GM19468 (cell line): ENCODE data around the gene SUPT4H1.
"Not testable (repeated sequence)": the region's sequence is repeated elsewhere in the genome, so short reads cannot be mapped to it uniquely, and the experiment has no call there.

Experiments
- ATAC-seq: cut with Tn5 transposase; IDR thresholded peaks from one replicate; pipeline ENCODE4 v1.9.1; 2021; ENCODE audit warnings: mild to moderate bottlenecking, moderate library complexity, moderate number of reproducible peaks; ENCODE audit not compliant: unreplicated experiment; ENCODE audit errors: extremely low read depth

Gene SUPT4H1

DNA sequence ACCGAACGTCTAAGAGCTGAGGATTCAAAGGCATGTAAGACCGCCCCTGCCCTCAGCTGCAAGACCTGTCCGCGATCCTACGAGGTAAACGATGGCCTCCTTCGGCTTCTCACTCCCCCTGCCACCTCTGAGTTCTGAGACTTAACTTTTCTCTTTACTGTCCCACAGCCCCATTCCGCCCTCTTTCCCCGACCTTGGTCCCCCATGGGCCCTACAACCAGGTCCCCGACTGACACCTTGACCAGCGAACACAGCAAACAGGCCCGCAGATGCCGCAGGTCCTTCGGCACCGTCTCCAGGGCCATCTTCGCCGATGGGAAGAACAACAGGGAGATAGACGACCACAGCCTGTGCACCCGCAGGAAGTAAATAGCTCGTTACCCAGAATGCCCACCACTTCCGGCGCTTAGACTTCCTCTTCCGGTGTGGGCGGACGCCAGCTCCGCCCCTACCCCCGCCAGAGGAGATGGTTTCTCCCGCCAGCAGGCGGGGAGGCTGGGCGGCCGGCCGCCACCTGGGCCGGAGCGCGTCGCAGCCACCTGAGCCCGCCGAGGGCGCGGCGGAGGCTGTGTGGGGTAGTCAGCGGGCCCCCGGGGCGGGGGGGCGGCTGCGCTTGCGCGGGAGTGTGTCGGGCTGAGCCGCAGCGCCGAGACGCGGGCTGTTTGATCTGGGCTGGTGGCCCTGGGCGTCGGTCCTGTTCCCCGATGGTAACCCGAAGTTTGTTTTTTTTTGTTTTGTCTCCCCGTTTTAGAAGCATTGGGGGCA is at the start of gene SUPT4H1:
SUPT4H1 (minus strand) TSS at position 371 of the 765 bp plus-strand sequence; CDS start at position 305, 66 bp downstream.
- ATAC-seq: peak; percentile 80

DNA sequence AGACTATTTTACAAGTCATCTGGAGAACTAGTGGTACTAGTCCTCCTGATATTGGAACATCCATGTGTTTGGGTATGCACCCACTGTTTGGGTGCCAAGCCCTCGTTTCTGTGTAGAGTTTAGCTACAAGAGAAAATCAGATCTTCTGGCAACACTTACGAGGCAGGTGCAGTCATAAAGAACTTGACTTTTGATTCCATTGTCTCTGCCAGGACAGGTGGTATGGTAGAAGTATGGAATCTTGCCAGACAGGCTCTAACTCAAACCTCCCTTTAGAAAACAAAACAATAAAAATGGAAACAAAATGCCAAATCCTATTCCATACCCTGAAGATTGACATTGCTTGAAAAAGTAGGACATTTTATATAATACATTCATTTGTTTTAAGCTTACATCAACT is 49.3 kb upstream of the SUPT4H1 start:
- no peak for ATAC-seq

DNA sequence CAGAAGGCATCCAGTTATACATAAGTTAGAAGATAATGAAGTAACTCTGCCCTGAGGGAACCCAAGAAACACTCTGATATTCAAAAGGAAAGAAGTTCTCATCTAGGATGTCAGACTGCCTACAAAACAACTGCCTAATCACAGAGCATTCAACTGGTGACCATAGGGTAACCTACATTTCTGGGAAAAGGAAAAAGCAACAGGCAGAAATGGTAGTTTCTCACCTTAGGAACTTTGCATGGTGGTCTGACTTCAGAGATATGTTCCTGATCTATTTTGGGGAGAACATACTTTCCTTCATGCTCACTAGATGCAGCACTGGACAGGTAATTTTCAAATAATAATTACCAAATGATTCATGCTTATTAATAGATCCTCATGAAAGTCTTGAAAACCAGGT is 48.8 kb upstream of the SUPT4H1 start:
- no peak for ATAC-seq

DNA sequence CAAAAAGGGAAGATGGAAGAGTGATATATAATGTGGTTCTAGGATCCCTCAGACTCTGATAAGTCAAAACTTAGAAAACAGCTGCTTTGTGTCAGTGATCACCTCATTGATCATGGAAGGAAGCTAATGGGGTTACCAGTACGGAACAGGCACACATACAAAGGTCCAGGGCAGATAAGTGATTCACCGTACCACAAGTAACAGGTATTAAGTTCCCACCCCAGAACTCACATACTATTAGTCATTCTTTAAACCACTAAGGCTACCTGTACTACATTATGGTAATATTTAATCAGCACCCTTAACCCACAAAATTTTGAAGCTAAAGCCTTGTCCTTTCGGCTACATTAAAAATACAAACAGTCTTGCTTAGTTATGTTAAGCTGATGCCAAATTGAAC is 48.0 kb upstream of the SUPT4H1 start:
- no peak for ATAC-seq

DNA sequence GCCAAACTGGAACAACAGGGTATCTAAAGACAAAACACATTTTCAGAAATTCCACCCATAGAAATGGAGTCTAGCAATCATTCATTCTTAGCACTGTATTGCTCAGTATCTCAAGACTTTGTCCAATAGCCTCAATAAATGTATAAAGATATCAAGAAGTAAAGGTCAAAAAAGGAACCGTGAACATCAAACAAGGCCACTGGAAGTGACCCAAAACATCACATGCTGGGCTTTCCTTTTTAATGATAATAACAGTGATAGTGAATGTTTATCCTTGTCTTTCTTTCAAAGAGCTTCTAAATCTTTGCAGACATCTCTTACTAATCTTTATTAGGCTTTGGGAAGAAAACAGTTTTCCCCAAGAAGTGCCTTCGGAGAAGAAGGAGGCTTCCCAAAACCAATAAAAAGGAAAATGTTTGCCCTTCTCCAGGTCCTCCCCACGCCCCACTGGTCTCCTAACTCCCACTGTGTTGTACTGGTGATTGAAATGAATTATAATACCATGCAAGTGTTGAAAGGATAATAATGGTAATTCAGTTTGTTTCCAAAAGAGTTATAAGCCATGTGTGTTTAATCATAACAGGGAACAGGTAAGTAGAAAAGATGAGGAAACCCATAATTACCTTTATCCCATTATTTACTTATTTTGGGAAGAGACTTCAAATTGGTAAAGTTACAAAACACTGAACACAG is 46.7 kb upstream of the SUPT4H1 start:
- no peak for ATAC-seq

DNA sequence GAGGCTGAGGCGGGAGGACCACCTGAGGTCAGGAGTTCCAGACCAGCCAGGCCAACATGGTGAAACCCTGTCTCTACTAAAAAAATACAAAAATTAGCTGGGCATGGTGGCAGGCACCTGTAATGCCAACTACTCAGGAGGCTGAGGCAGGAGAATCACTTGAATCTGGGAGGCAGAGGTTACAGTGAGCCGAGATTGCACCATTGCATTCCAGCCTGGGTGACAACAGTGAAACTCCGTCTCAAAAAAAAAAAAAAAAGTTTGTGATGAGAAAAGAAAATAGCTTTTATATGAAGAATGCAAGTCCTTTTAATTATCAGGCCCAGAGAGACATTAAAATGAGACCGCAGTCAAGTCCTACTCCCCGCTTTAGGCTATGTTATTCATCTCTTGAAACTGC is 45.4 kb upstream of the SUPT4H1 start:
- ATAC-seq: not testable (repeated sequence)

DNA sequence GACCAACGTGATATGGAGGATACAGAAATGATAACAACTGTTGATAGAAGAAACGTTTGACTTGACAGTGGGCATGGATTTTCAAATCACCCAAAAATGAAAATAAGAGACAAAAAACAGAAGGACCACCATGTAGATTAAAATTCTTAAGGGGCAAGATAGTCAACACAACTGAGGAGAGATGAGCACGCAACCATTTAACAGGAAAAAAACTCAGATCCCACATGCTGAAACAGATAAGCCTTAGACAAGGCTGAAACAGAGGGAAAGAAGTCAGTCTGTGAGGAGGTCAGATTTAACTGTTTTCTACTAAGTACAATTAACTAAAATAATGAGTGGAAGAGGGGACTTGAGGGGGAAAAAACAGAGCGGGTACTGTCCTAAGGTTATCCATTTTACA is 44.2 kb upstream of the SUPT4H1 start:
- no peak for ATAC-seq

DNA sequence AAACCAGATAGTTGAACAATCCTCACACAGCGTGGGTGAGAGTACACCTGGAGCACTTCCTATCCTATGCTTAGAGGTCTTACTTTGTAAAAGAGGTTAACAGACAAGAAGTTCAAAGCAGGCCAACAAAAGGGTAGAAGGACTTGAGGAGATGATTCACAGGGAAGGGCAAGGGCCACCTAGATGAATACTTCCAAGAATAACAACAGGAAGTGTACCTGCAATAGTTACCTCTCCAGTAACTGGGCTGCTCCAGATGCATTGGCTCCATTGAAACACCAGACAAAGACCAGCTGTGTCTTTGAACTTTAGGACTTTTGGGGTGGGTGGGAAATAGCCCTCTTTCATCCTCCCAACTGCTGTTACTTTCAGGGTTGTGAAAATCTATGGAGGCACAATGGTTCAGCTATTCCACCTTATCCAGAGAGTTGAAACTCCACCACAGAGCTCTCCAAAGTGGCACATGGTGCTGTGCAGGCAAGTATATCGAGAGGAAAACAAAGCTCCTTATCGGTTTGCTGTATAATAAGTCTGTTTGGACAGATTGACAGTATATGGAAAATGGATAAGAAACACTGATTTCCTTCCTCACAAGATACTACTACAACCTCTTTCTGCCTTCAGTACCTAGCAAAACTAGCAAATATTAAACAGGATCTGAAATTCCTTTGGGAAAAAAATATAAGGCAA is 42.7 kb upstream of the SUPT4H1 start:
- ATAC-seq: no peak

DNA sequence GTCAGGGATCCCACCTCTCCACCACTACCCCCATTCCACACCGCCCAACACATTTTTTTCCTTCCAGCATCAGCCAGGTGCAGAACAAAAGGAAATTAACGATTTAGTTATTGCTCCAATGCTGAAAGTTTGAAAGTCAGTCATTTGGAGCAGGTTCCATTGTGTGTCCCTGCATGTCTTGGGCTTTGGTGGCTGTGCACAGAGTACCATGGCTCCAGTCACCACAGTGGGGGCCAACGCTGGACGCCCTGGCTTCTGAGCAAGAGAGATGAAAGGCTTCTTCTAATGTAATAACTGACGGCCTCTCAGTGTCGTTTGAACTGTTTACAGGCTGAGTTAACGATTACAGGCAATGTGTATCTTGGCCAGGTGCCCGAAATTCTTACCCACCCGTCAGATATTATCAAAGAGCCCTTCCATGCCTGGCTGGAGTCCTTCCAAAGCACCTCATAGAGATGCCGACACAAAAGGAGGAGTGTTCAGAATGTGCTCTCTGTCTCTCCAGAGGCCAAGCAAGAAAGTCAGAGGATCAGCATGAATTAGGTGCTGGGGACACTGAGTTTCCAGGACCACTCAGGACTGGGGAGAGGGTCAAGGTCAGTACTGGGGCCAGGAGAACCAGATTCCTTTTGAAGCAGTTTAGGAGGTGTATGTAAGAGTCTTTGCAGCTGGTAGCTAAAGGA is 39.4 kb upstream of the SUPT4H1 start:
- ATAC-seq: no peak

DNA sequence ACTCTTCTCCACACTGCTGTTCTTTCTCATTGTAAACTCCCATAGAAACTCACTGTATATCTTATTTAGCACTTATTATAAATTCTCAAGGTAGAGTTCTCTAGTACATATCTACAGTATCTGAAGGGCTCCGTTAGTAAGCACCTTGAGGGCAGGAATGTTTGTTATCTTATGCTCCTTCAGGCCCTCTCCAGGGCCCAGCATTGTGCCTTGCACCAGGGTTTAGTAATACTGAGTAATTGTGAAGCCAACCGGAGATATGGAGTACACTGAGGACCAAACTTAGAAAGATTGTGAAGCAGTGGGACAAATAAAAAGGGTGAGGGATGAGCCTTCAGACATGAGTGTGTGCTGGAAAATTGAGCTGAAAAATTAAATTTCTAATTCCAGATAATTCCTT is 38.9 kb upstream of the SUPT4H1 start:
- no peak for ATAC-seq

DNA sequence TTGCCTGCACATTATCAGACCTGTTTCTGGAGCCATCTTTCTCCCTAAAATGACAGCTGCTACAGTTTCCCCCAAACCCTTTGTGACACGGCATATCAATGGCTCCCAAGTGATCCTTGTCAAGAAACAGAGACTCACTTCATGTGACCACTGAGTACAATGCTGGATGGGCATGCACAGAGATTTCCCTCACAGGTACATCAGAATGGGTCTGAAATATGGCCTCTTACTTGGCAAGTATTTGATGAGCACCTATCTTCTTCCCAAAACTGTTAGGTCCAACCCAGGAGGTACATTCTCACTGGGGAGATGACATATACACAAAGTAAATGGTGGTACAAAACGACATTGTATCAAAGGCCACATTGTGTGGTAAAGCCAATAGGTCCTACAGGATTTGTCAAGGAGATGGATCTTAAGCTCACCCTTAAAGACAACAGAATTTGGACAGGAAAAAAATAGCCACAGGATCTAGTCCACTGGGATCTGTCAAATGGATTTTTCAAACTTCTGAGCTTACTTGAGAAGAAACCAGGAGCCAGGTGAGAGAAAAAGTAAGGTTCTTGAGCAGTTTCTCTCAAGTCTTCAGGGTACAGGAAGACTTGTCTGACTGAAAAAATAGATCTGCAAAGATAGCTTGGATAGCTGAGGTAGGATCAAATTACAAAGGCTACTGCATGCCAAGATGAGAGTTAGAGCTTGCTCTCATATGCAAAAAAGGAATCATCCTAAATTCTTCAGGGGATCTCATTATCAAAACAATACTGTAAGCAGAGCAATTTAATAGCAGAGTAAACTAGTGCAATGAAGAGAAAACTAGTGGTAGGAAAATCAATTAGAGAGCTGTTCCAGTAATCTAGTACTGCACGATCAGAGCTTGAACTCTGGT is 36.5 kb upstream of the SUPT4H1 start:
- no peak for ATAC-seq

DNA sequence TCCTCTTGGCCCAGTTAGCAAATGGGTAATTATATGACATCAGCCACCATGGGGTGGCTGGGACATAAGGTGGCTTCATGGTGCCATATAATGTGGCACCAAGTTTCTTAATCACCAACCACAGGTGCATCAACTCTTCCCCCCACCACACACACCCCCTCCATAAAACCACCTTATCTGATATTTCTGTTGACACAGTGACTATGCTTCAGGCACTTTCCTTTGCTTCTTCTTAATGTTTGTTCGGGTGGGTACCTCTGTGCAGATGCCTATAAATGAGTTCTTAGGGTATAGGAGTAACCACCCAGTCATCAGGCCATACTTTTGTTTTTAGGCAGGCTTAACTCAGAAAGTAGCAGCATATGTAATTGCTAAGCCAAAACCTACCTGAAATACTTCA is 35.8 kb upstream of the SUPT4H1 start:
- ATAC-seq: no peak

DNA sequence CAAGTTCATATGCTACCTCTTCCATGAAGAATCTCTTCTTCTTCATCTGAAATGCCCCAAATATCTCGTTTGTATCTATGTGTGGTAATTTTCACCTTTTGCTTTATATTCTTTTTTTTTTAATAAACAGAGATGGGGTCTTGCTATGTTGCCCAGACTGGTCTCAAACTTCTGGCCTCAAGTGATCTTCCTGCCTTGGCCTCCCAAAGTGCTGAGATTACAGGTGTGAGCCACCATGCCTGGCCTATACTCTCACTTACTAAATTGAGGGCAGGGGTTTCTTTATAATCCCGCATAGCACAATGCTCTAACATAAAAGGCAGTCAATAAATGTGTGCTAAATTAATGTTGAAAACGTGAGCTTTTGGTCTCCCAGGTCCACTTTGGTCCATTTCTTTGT is 34.7 kb upstream of the SUPT4H1 start:
- no peak for ATAC-seq

DNA sequence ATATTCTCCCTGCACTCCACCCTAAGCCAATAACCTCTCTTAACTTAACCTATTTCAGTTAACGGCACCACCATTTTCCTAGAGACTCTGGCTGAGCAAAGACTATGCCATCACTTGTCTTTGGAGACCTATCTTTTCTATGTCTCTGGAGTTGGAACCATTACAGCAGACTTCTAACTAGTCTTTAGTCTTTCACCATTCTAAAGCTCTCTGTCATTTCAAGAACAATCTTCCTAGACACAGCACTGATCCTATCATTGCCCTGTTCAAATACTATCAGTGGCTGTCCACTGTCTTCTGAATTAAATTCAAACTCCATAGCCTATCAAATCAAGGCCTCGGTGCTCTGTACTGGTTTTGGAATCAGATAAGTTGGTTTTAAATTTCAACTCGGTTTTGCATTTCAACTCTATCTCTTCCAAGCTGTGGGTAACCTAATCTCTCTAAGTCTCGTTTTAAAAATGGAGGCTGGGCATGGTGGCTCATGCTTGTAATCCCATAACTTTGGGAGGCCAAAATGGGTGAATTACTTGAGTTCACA is 33.4 kb upstream of the SUPT4H1 start:
- ATAC-seq: no peak

DNA sequence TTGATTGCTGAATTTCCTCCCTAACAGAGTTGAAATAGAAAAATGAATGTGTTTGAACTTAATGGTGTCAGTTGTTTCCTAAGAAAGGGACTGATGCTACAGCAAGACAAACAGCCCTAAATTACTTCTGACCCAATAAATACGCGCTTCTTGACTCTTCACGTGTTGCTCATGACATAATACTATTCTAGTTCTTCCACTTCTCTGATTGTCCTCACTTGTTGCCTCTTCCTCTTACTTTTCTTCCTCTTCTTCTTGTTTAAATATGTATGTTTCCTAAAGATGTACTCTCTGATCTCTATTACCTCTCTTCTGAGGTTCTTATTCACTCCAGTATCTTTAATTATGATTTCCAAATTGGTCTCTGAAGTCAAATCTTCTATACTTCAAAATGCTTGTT is 32.9 kb upstream of the SUPT4H1 start:
- no peak for ATAC-seq

DNA sequence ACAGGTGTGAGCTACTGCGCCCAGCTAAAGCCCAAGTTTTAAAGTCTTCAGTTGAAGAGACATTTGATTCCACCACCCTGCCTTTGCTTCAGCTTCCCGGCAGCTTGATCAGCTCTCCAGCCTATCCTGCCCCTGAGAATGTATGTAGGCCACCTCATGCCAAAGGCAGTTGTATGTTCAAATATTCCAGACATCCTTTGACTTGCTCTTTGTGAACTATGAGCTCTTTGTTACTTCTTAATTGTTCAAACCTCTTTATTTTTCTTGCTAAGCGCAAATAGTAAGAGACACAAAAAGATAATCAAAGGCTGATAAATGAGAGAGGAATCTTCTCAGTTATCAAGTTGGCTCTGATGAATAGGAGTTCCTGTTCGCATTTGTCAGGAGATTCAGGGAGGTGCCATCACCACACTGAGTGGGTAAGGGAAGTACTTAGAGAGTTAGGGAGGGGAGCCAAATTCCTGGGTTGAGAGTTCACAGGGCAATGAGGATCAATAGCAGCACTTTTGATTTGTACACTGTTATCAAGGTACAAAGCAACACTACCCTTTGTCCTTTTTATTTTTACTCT is 32.0 kb upstream of the SUPT4H1 start:
- ATAC-seq: no peak

DNA sequence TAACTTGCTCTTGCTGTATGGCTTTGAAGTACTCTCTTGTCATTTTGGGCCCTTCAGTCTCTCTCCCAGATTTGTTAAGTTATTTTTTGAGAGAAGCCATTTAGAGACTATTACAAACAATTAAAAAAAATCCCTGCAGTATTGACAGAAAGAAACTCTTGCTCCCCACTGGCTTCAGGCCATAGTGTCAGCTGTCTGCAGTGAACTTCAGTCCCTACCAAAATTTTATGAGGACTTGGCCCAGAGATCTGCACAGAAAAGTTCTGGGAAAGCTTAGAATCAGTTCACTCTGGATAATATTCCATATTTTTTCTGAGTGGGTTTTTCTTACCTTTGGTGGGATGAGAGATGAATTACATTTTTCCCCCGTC is 30.9 kb upstream of the SUPT4H1 start:
- no peak for ATAC-seq

DNA sequence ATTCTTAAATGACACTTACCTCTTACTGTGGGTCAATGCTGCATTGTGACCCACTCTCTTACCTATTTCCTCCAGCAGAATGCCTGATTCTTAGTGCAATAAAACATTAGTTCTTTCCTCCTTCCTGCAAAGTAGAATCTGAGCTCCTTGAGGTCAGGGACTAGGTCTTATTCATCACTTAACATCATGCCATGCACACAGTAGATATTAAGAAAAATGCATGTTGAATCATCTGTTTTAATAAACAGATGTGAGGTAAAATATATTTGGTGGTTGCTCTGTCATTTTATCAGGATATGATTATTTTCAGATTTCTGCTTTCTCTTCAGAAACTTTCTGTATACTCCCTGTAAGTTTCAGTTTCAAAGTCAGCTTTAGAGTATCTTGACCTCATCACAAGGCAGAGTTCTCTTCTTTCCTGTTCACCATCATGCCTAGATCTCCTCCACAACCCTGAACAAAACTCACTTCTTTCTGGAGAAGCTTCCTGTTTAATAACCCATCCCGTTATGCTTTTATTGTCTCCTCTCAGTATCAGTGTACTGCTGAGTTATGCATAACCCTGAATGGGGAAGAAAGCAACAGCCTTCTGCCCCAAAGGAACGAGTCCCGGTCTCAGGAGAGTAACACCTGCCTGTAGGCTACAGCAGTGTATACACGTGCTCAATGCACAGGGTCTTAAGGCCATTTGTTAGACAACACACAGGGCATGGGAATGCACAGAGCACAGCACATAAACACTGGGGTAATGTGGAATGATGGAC is 30.3 kb upstream of the SUPT4H1 start:
- peak; percentile 53 for ATAC-seq
